Calu3 (cell line): ENCODE data around the gene C10orf90. TPM values are rescaled to one million over a fixed set of nuclear protein-coding genes. Genes with fewer than 3 reads are reported as not detected.

Experiments
- BruUV-seq: library from RNA; stranded (reverse); fragments of 400-500 nt; replicated peaks from 2 replicates; lab custom pipeline; 2021; lab: Mats Ljungman, UMichigan
- CTCF ChIA-PET: fragments of 300-600 bp; sonication (Branson Sonifier 250); formaldehyde crosslinking; loops from one replicate; lab custom pipeline; 2022; ENCODE audit warnings: antibody characterized with exemption; lab: Charles Lee
- DNase-seq: peaks from one replicate; pipeline ENCODE4 v3.0.0; 2022
- H3K27ac Mint-ChIP-seq: one replicate; pipeline ENCODE4 v1.8.0; 2022; ENCODE audit warnings: mixed read lengths; ENCODE audit not compliant: unreplicated experiment
- H3K27me3 Mint-ChIP-seq: one replicate; pipeline ENCODE4 v1.8.0; 2022; ENCODE audit warnings: mixed read lengths; ENCODE audit not compliant: unreplicated experiment
- H3K36me3 Mint-ChIP-seq: one replicate; pipeline ENCODE4 v1.8.0; 2022; ENCODE audit warnings: mild to moderate bottlenecking, moderate library complexity, mixed read lengths; ENCODE audit not compliant: insufficient read depth, unreplicated experiment
- H3K4me1 Mint-ChIP-seq: one replicate; pipeline ENCODE4 v1.8.0; 2022; ENCODE audit warnings: mild to moderate bottlenecking, low read depth, mixed read lengths; ENCODE audit not compliant: unreplicated experiment
- H3K4me3 Mint-ChIP-seq: one replicate; pipeline ENCODE4 v1.8.0; 2022; ENCODE audit warnings: mild to moderate bottlenecking, low read depth, moderate library complexity, mixed read lengths; ENCODE audit not compliant: unreplicated experiment
- H3K9me3 Mint-ChIP-seq: one replicate; pipeline ENCODE4 v1.8.0; 2022; ENCODE audit warnings: low read depth, mixed read lengths; ENCODE audit not compliant: unreplicated experiment
- intact Hi-C: fragments of 100-400 bp; cut with micrococcal nuclease; formaldehyde crosslinking; loops from one replicate; pipeline ENCODE4 v1.10.0; 2022; ENCODE audit not compliant: unreplicated experiment
- total RNA-seq: library from RNA; stranded (reverse); gene quantifications from 2 replicates; pipeline ENCODE4 v1.2.3, GENCODE V29; 2022
- TF ChIP-seq, protein P1 (sequence below): fragments of 200-600 bp; IDR thresholded peaks from one replicate; pipeline ENCODE4 v1.8.0; 2022; ENCODE audit warnings: antibody characterized with exemption; ENCODE audit not compliant: unreplicated experiment

Gene C10orf90
- total RNA-seq, 1 experiment from 2014 or later, result not detected

DNA sequence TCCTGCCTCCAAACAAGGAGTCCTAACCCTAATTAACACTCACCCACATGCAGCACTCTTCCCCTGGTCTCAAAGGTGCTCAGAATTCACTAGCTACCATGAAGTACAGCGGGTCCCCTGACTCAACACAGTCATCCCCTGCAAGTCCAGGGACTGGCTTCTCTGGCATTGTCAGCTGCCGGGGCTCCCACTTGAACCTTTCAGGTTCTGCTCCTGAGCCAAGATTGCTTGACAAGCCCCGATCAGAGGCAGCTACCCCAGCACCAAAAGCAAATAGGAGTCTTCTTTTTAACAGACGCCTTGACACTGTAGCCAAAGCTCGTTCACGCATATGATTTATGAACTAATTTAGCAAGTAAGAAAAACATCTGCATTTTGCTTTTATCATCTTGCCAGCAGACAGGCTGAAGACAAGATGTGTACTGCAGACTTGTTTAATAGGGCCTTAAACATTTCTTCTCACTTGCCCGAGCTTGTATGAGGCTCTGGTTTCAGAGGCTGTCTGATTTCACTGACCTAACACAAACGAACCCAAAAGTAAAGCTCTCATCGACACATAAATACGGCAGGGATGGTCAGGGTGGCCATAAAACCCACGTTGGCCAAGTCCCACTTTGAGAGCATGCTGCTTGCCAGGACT lies 214.6 kb downstream of the C10orf90 start:
- Mint-ChIP-seq H3K27ac (no peak overlapping the region), H3K27me3 (peaks cover 17% of the 10 kb centered on the region), H3K4me3 (no peak overlapping the region), H3K36me3 (no peaks in the 10 kb centered on the region), H3K4me1 (no peaks in the 10 kb centered on the region), H3K9me3 (no peaks in the 10 kb centered on the region)
- no peak for DNase-seq
- BruUV-seq, result no TSS peak
- intact Hi-C loops, result no loop called here
- TF ChIP-seq, protein P1, sequence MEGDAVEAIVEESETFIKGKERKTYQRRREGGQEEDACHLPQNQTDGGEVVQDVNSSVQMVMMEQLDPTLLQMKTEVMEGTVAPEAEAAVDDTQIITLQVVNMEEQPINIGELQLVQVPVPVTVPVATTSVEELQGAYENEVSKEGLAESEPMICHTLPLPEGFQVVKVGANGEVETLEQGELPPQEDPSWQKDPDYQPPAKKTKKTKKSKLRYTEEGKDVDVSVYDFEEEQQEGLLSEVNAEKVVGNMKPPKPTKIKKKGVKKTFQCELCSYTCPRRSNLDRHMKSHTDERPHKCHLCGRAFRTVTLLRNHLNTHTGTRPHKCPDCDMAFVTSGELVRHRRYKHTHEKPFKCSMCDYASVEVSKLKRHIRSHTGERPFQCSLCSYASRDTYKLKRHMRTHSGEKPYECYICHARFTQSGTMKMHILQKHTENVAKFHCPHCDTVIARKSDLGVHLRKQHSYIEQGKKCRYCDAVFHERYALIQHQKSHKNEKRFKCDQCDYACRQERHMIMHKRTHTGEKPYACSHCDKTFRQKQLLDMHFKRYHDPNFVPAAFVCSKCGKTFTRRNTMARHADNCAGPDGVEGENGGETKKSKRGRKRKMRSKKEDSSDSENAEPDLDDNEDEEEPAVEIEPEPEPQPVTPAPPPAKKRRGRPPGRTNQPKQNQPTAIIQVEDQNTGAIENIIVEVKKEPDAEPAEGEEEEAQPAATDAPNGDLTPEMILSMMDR, result no peak
- CTCF ChIA-PET, result no interaction called here

DNA sequence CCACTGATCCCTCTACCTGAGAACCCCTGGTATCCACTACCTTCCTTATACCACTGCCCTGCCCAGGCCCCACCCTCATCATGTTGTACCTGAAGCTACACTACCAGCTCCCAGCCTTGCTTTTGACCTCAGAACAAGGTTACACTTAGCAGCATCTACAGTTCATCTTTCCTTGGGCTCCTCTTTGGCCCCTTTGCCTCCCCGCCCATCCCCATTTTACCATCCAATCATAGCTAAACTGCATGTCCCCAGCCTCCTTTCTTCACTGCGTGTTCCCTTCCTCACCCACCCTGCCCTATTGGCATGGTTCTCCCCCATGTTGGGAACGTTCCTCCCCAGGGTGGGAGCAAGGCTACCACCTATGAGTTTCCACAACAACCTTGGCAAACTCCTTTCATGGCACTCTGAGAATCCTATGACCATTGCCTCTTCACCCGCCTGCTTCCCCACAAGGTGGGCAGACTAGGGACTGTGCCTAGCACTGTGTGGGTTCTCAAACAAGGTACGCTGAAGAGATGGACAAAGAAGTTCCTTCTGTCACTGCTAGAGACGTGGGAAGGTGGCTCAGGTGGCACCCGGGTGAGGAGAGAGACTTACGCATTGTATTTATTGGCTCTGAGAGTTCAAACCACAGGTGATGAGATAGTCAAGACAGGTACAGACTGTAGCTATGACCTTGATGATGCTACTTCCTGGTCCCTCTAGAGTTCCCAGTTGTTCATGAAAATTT lies 215.3 kb downstream of the C10orf90 start:
- no TSS peak for BruUV-seq
- Mint-ChIP-seq H3K27me3 (peaks cover 17% of the 10 kb centered on the region), H3K36me3 (no peaks in the 10 kb centered on the region), H3K4me3 (no peak overlapping the region), H3K27ac (no peak overlapping the region), H3K4me1 (no peaks in the 10 kb centered on the region), H3K9me3 (no peaks in the 10 kb centered on the region)
- DNase-seq, result no peak
- intact Hi-C loops, result no loop called here
- CTCF ChIA-PET, result no interaction called here
- TF ChIP-seq, protein P1, result no peak

DNA sequence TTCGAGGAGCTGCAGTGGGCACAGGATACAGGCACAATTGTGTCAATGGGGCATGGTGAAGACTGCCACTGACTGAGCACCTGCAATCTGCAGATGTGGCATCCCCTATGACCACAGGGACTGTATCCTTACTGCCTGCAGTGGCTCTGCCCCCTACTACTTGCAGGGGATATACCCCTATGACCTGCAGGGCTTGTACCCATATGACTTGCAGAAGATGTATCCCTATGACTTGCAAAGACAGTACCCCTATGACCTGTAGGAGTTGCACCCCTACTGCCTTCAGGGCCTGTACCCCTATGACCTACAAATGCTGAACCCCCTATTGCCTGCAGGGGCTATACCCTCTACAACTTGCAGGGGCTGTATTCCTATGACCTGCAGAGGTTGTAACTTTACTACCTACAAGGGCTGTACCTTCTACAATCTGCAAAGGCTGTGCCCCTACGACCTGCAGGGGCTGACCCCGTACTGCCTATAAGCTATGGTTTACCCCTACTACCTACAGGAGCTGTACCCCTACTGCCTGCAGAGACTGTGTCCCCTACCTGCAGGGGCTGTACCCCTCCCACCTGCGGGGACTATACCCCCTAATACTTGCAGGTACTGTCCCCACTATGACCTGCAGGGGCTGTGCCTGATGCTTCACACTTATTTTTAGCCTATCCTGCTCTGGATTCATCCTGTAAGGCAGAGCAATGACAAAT lies 216.3 kb downstream of the C10orf90 start:
- no peak overlapping the region for H3K4me3 Mint-ChIP-seq
- no TSS peak for BruUV-seq
- no peak for DNase-seq
- no peaks in the 10 kb centered on the region for H3K4me1 Mint-ChIP-seq
- intact Hi-C loops, result no loop called here
- CTCF ChIA-PET, result no interaction called here
- no peaks in the 10 kb centered on the region for H3K9me3 Mint-ChIP-seq
- TF ChIP-seq, protein P1, result no peak
- H3K27me3 Mint-ChIP-seq, result peaks cover 17% of the 10 kb centered on the region
- H3K36me3 Mint-ChIP-seq, result no peaks in the 10 kb centered on the region
- no peak overlapping the region for H3K27ac Mint-ChIP-seq

DNA sequence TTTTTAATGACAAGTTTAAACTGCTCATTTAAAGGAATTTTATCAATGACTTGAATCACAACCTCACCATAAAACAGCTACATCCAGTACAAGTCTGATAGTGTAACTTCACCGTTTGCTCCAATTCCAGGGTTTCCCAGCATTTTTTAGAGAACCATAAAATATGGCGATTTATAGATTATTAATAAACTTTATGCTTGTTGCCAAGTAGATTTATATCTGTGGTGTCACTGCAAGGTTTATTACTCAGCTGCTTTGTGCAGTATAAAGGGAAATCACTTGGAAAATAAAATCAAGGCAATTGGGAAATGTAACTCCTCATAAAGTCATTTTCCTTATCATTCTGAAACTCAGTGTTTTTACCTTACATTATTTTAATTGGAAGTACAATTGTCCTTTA lies 218.2 kb downstream of the C10orf90 start:
- intact Hi-C loops, result no loop called here
- H3K4me3 Mint-ChIP-seq, result no peak overlapping the region
- H3K27me3 Mint-ChIP-seq, result peaks cover 17% of the 10 kb centered on the region
- BruUV-seq, result no TSS peak
- TF ChIP-seq, protein P1, result no peak
- CTCF ChIA-PET, result no interaction called here
- no peak overlapping the region for H3K27ac Mint-ChIP-seq
- no peaks in the 10 kb centered on the region for H3K4me1 Mint-ChIP-seq
- no peak for DNase-seq
- no peaks in the 10 kb centered on the region for H3K9me3 Mint-ChIP-seq
- H3K36me3 Mint-ChIP-seq, result no peaks in the 10 kb centered on the region
